H7 (cell line): ENCODE results near the gene MRPL27. TPM values are rescaled to one million over a fixed set of nuclear protein-coding genes. Genes with fewer than 3 reads are reported as not detected.
"Not testable (repeated sequence)": the region's sequence is repeated elsewhere in the genome, so short reads cannot be mapped to it uniquely, and the experiment has no call there.

Source experiments
- DNase-seq: peaks from one replicate; pipeline ENCODE4 v3.0.0; 2012
- H3K27me3 ChIP-seq: 2 replicates; pipeline ENCODE4 v1.6.0; 2011; ENCODE audit warnings: mild to moderate bottlenecking, low read length; ENCODE audit not compliant: control insufficient read depth, insufficient read depth
- H3K36me3 ChIP-seq: replicated peaks from 2 replicates; pipeline ENCODE4 v1.5.1; 2011; ENCODE audit warnings: low read length; ENCODE audit not compliant: control insufficient read depth, insufficient read depth
- H3K4me3 ChIP-seq: 2 replicates; pipeline ENCODE4 v1.5.1; 2011; ENCODE audit warnings: low read depth, mild to moderate bottlenecking, control low read depth, low read length, moderate library complexity; ENCODE audit not compliant: insufficient read depth
- total RNA-seq: library from RNA; depleted of rRNA; stranded (reverse); fragments of >200 nt; shearing (Covaris generic); gene quantifications from 2 replicates; pipeline ENCODE4 v1.2.3, GENCODE V29; 2014; rRNA removed

MRPL27 gene
- 55.5 and 86.3 TPM in 2 replicates for total RNA-seq

DNA sequence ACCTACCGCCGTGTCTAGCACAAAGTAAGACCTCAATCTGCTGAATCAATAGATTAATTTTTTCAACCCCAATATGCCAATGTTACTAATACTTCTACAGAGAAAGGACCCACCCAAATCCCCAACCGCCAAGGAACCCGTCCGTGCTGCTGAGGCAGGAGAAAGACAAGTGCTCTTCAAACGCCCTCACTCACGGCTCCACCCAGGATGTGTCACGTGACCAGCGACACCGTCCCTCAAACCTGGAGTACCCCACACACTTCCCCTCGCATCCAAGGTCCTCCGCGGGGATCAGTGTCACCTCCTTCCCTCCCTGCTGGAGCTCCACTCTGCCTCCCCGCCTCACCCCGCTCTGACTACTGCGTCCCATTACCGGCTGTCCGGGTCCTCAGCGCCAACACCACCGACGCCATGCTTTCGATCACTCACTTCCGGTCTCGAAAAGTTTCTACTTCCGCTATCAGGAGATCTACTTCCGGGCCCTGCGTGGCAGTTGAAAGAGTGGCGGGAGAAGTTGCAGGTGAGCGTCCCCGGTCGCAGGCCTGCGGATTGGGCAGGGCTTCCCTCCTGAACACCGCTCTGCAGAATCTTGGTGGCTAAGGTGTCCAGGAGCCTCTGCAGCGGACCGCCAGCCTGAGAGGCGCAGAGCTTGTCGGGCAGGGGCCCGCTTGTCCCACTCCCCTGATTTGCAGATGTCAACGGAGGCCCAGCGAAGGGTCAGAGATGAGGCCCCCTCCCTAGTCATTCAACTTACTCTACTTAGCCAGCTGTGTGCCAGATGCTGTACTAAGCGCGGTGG, at the start of gene MRPL27, which contains the start of gene EME1:
Gene MRPL27 (minus strand): TSS at position 427 of the 799 bp plus-strand sequence. CDS start 14 bp downstream, at position 413.
Gene EME1 (plus strand): TSS at position 472 of the 799 bp plus-strand sequence. CDS start 1,980 bp downstream, outside the sequence.
- Histone ChIP-seq H3K27me3 (no peaks in the 10 kb centered on the region), H3K36me3 (peaks cover 26% of the 10 kb centered on the region), H3K4me3 (peak within 1 kb of the TSS; percentile 75)
- DNase-seq, result peak; percentile 93

DNA sequence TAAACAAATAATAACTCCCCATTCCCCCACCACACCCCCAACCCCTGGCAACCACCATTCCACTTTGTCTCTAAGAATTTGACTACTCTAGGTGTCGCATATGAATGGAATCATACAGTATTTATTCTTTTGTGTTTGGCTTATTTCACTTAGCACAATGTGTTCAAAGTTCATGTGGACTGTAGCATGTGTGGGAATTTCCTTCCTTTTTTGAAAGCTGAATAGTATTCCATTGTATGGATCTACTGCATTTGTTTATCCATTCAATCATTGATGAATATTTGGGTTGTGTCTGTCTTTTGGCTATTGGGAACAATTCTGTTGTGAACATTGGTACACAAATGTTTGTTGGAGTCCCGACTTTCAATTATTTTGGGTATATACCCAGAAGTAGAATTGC, 49.8 kb upstream of the MRPL27 start:
- H3K27me3 ChIP-seq, result peaks cover 7% of the 10 kb centered on the region
- H3K36me3 ChIP-seq, result no peaks in the 10 kb centered on the region
- no peak for DNase-seq
- H3K4me3 ChIP-seq, result no peak overlapping the region

DNA sequence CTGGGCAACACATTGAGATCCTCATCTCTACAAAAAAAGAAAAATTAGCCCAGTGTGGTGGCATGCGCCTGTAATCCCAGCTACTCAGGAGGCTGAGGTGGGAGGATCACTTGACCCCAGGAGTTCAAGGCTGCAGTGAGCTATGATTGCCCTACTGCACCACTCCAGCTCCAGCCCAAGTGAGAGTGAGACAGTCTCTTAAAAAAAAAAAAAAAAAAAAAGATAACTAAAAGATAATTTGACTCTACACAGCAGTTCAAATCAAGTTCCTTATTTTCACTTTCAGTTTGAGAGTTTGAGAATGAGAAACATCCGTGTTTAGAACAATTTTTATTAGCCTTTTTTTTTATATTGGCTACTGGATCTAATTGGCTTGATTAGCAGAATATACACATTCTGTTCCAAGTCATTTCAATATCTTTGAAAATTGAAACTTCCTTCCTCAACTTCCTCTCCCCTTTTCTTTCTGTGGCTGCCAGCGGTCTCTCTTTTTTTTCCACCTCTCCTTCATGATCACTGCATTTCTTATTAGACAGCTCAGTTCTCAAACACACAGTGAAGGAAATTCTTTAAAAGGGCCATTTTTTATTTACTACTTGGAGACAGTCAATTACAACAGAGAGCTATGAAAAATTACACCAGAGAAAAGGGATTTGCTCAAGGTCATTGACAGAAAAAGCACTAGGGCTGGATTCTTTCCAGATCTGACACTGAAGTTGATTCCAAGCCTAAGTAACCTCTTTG, 48.5 kb upstream of the MRPL27 start:
- Histone ChIP-seq H3K4me3 (no peak overlapping the region), H3K36me3 (no peaks in the 10 kb centered on the region), H3K27me3 (peaks cover 7% of the 10 kb centered on the region)
- no peak for DNase-seq

DNA sequence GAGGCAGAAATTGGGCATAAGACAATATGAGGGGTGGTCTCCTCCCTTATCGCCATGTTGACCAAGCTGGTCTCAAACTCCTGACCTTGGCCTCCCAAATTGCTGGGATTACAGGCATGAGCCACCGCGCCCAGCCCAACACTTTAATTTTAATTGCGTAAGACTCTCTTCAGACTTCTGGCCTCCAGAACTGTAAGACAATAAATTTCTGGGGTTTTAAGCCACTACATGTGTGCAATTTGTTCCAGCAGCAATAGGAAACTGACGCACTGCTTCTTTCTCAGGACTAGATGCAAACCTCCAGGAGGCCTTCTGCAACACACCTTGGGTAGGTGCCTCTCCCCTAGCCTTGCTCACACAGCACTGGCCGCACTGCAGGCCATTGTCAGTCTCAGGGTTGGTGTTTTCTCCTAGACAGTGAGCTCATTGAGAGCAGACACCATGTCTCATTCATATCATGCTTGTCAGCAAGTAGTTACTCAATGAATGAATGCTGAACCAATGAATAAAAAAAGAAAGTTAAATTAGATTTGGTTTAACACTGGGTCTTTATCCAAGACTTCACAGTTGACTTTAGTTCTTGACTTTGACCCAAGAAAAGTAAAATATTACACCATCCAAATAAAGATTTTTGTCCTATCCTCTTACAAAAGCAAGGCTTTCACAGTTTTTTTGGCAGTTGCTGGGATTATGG, 47.6 kb upstream of the MRPL27 start:
- DNase-seq, result no peak
- H3K4me3 ChIP-seq, result no peak overlapping the region
- peaks cover 7% of the 10 kb centered on the region for H3K27me3 ChIP-seq
- H3K36me3 ChIP-seq, result no peaks in the 10 kb centered on the region

GRCh38 chr17:50419577-50419976, 46.6 kb upstream of the MRPL27 start:
- H3K27me3 ChIP-seq, H3K4me3 ChIP-seq, H3K36me3 ChIP-seq, DNase-seq: not testable (repeated sequence)

DNA sequence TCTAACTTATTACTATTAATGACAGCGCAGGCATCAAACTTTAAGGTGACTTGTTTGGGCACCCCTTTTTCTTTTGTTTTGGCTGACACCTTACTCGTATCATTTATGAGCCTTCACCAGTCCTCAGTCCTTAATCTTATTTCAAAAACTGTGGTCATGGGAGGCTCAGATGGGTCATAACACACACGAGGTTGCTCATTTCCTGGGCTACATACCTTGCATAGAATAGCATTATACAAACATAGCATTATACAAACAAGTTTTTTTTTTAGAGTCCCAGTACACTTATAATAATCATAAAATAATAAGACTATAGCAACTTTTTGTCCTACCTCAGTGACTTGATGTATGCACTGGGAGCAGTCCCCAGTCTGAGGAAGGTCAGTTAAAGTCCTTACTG, 41.8 kb upstream of the MRPL27 start:
- DNase-seq, result no peak
- no peak overlapping the region for H3K4me3 ChIP-seq
- no peaks in the 10 kb centered on the region for H3K27me3 ChIP-seq
- no peaks in the 10 kb centered on the region for H3K36me3 ChIP-seq

DNA sequence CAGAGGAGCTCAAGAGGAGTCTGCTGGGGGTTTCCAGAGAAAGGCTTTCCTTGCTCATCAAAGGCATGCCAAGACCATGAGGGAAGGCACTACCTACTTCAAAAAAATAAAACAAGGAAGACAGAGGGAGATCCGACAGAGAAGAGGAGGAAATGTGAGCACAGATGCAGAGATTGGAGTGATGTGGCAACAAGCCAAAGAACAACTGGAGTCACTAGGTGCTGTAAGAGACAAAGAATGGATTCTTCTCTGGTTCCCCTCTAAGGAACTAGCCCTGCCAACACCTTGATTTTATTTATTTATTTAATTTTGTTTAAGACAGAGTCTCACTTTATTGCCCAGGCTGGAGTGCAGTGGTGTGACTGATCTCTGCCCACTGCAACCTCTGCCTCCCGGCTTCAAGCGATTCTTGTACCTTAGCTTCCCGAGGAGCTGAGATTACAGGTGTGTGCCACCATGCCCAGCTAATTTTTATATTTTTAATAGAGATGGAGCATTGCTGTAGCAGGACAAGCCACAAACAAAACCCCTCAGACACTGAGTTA, 39.3 kb upstream of the MRPL27 start:
- no peaks in the 10 kb centered on the region for H3K36me3 ChIP-seq
- no peak overlapping the region for H3K4me3 ChIP-seq
- H3K27me3 ChIP-seq, result no peaks in the 10 kb centered on the region
- no peak for DNase-seq

DNA sequence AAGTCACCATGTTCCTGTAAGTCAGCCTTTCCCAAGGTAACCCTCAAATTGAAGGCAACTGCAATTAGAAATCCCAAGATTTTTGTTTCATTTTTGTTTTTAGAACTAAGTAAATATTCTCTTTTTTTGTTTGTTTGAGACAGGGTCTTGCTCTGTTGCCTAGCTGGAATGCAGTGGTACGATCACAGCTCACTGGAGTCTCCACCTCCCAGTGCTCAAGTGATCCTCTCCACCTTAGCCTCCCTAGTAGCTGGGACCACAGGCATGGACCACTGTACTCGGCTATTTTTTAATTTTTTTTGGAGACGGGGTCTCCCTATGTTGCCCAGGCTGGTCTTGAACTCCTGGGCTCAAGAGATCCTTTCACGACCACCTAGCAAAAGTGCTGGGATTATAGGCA, 34.9 kb upstream of the MRPL27 start:
- no peak for DNase-seq
- no peaks in the 10 kb centered on the region for H3K36me3 ChIP-seq
- no peak overlapping the region for H3K4me3 ChIP-seq
- H3K27me3 ChIP-seq, result no peaks in the 10 kb centered on the region

DNA sequence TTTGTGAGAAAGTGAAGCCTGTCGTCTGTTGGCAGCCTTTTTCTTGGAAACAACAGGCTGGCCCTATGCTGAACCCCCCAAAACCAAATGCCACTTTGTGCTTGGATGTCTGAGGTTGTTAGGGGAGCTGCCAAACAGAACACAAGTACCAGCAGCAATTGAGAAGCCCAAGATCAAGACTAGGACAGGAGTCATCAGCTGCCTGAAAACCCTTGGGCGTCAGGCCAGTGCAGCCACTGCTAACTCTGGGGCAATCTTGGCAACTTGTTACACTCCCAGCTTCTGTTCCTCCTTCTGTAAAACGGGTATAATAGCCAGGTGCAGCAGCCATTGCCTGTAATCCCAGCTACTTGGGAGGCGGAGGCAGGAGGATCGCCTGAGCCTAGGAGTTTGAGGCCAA, 33.6 kb upstream of the MRPL27 start:
- no peaks in the 10 kb centered on the region for H3K36me3 ChIP-seq
- DNase-seq, result no peak
- no peaks in the 10 kb centered on the region for H3K27me3 ChIP-seq

GRCh38 chr17:50405351-50405750, 32.4 kb upstream of the MRPL27 start:
- not testable (repeated sequence) for H3K27me3 ChIP-seq, DNase-seq, H3K4me3 ChIP-seq, H3K36me3 ChIP-seq

More for the DNA sequence above, 33.6 kb upstream of the MRPL27 start:
- no peak overlapping the region for H3K4me3 ChIP-seq

GRCh38 chr17:50399591-50399990, 26.6 kb upstream of the MRPL27 start:
- not testable (repeated sequence) for H3K4me3 ChIP-seq, H3K36me3 ChIP-seq, H3K27me3 ChIP-seq, DNase-seq

DNA sequence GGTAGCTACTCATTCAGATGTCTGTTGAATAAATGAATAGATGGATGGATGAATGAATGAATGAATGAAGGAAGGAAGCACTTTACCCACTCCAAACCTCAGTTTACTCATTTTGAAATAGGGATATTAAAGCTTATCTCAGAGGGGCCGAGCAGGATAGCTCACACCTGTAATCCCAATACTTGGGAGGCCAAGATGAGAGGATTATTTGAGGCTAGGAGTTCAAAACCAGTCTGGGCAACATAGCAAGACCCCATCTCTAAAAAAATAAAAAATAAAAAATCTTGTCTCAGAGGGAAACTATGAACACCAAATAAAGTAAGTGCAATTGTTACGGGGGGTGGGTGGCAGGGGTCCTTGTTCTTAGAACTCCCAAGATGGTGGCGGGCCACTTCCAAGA, 25.7 kb upstream of the MRPL27 start:
- not testable (repeated sequence) for H3K27me3 ChIP-seq, DNase-seq, H3K4me3 ChIP-seq
- H3K36me3 ChIP-seq, result peaks cover 11% of the 10 kb centered on the region

GRCh38 chr17:50397919-50398285, 24.9 kb upstream of the MRPL27 start:
- DNase-seq, result no peak
- Histone ChIP-seq H3K27me3 (no peaks in the 10 kb centered on the region), H3K4me3 (peak overlapping the region; percentile 87), H3K36me3 (peaks cover 19% of the 10 kb centered on the region)

GRCh38 chr17:50397111-50397918, 24.3 kb upstream of the MRPL27 start, which contains the start of gene LRRC59:
Gene LRRC59 (minus strand): TSS chr17:50397523. CDS start chr17:50397317, 206 bp downstream.
- peak; percentile 95 for DNase-seq
- no peaks in the 10 kb centered on the region for H3K27me3 ChIP-seq
- H3K4me3 ChIP-seq, result peak within 1 kb of the TSS; percentile 87
- peaks cover 25% of the 10 kb centered on the region for H3K36me3 ChIP-seq
